Mesodermal cell (in vitro differentiated cells): ENCODE measurements around the gene CHADL.
A peak's percentile ranks its signal among the peaks of the same experiment; 100 is the strongest.

Experiments
- H3K27ac ChIP-seq: 2 replicates; pipeline ENCODE4 v1.7.0; 2013; ENCODE audit warnings: mild to moderate bottlenecking, low read depth, low read length, moderate library complexity; ENCODE audit not compliant: severe bottlenecking
- H3K36me3 ChIP-seq: 2 replicates; pipeline ENCODE4 v1.7.1; 2013; ENCODE audit warnings: mild to moderate bottlenecking, low read length, moderate library complexity; ENCODE audit not compliant: control insufficient read depth, insufficient read depth
- H3K4me1 ChIP-seq: one replicate; pipeline ENCODE4 v1.7.1; 2013; ENCODE audit warnings: mild to moderate bottlenecking, low read length; ENCODE audit not compliant: insufficient read depth, control insufficient read depth, poor library complexity, severe bottlenecking
- H3K4me3 ChIP-seq: 2 replicates; pipeline ENCODE4 v1.7.0; 2013; ENCODE audit warnings: low read length, control low read depth, mild to moderate bottlenecking; ENCODE audit not compliant: insufficient read depth, poor library complexity, severe bottlenecking; ENCODE audit errors: extremely low read depth
- H3K9me3 ChIP-seq: 2 replicates; pipeline ENCODE4 v1.7.1; 2013; ENCODE audit warnings: mild to moderate bottlenecking, low read length, moderate library complexity; ENCODE audit not compliant: control insufficient read depth
- WGBS, 2 experiments: methylation state at CpG; one replicate each; pipeline ENCODE4 v1.1.5; 2013; ENCODE audit warnings: missing lambda C conversion rate in 2 of 2; ENCODE audit not compliant: insufficient coverage in 2 of 2; 5-methylcytosine and 5-hydroxymethylcytosine counted together

Gene CHADL

DNA sequence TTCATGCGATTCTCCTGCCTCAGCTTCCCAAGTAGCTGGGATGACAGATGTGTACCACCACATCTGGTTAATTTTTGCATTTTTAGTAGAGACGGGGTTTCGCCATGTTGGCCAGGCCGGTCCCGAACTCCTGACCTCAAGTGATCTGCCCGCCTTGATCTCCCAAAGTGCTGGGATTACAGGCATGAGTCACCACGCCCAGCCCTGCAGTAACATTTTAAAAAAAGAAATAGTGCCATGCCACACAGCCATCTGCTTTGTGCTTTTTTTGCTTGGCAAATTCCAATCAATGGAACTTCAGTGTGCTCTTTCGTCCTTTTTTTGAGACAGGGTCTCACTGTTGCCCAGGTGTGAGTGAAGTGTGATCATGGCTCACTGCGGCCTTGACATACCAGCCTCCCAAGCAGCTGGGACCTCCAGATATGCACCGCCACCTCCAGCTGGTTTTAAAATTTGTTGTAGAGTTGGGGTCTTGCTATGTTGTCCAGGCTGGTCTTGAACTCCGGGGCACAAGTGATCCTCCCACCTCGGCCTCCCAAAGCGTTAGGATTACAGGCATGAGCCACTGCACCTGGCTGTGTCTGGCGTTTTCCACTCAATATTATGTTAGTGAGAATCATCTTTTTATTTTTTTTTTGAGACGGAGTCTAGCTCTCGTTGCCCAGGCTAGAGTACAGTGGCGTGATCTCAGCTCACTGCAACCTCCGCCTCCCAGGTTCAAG, 1.8 kb upstream of the CHADL start:
- Histone ChIP-seq H3K9me3 (no peaks in the 10 kb centered on the region), H3K27ac (no peak overlapping the region), H3K36me3 (peaks cover 25% of the 10 kb centered on the region), H3K4me3 (no peak overlapping the region), H3K4me1 (peaks cover 4% of the 10 kb centered on the region)
- 89 to 91% methylated on average over 16 to 17 of the region's 18 CpGs for WGBS, 2 experiments

GRCh38 chr22:41241133-41241676, 474 bp upstream of the CHADL start:
- peaks cover 13% of the 10 kb centered on the region for H3K36me3 ChIP-seq
- no peaks in the 10 kb centered on the region for H3K9me3 ChIP-seq
- H3K4me3 ChIP-seq = no peak overlapping the region
- 90% methylated on average over 3 to 6 of the region's 7 CpGs for WGBS, 2 experiments
- H3K27ac ChIP-seq = no peak overlapping the region
- H3K4me1 ChIP-seq = peaks cover 4% of the 10 kb centered on the region

DNA sequence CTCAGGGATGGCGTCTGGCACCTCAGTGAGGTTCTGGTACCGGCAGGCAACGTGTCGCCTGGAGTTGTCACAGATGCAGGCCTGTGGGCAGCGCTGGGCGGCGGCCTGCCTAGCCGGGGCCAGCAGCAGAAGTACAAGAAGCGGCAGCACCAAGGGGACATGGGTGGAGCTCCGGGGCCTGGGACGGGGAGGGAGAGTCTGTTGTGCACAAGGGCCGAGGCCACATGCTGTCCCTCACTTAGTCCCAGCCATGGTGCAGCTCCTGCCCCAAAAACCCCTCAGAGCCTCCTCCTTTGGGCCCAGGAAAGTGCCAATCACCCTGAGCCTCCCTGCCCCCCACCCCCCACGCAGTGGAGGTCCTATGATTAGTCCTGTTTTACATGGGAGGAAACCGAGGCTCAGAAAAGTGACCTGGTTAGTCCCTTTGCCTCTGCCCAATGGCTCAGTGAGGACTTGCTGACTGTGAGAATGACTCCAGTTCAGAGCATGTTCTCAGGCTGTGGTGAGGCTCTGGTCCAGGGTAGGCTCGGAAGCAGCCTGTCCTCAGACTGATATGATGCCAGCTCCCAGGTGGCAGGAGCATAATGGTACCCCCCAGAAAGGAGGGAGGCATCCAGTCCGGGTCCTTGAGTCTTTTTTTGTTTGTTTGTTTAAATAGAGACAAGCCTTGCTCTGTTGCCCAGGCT, 1.1 kb downstream of the CHADL start:
- H3K27ac ChIP-seq = no peak overlapping the region
- WGBS, 2 experiments = 93 to 94% methylated on average over 14 to 16 of the region's 16 CpGs
- no peak overlapping the region for H3K4me3 ChIP-seq
- H3K9me3 ChIP-seq = no peaks in the 10 kb centered on the region
- H3K36me3 ChIP-seq = no peaks in the 10 kb centered on the region
- H3K4me1 ChIP-seq = peaks cover 4% of the 10 kb centered on the region

GRCh38 chr22:41238570-41239442, 1.9 kb downstream of the CHADL start:
- Histone ChIP-seq H3K27ac (no peak overlapping the region), H3K4me3 (no peak overlapping the region)
- 96 to 97% methylated on average over 22 to 31 of the region's 32 CpGs for WGBS, 2 experiments

GRCh38 chr22:41237707-41238569, 2.8 kb downstream of the CHADL start:
- H3K4me3 ChIP-seq = peak overlapping the region; percentile 26
- 35 to 51% methylated on average over 45 to 96 of the region's 97 CpGs for WGBS, 2 experiments

More at GRCh38 chr22:41238570-41239442, 1.9 kb downstream of the CHADL start:
- Histone ChIP-seq H3K9me3 (no peaks in the 10 kb centered on the region), H3K4me1 (peaks cover 4% of the 10 kb centered on the region), H3K36me3 (no peaks in the 10 kb centered on the region)

DNA sequence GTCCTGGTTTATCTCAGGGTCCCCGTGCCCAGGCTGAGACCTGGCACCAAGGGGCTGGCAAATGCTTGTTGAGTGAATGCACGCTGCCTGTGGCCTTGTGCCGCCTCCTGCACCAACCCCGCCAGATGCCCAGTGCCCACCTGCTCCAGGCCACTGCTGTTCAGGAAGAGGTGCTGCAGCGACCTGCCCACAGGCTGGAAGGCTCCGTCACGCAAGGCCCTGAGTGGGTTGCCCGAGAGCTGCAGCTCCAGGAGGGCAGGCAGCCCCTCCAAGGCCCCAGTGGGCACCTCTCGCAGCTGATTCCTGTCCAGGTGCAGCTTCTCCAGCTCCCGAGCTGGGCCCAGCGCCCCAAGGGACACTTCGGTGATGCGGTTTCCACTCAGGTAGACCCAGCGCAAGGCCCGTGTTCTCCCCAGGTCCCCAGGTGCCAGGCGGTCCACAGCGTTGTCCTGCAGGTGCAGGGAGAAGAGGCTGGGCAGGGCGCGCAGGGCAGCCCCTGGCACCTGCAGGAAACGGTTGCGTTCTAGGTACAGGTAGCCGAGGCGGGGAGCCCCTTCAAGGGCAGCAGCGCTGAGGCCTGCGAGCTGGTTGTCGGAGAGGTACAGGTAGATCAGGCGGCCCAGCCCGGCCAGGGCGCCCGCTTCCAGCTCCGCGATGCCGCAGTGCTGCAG, 3.6 kb downstream of the CHADL start:
- H3K4me3 ChIP-seq = peak overlapping the region; percentile 26
- H3K4me1 ChIP-seq = peaks cover 4% of the 10 kb centered on the region
- no peaks in the 10 kb centered on the region for H3K9me3 ChIP-seq
- H3K36me3 ChIP-seq = no peaks in the 10 kb centered on the region
- 65 to 68% methylated on average over 28 to 33 of the region's 33 CpGs for WGBS, 2 experiments
- H3K27ac ChIP-seq = no peak overlapping the region

More at GRCh38 chr22:41237707-41238569, 2.8 kb downstream of the CHADL start:
- Histone ChIP-seq H3K36me3 (no peaks in the 10 kb centered on the region), H3K9me3 (no peaks in the 10 kb centered on the region), H3K4me1 (peaks cover 4% of the 10 kb centered on the region), H3K27ac (no peak overlapping the region)

GRCh38 chr22:41234815-41235695, 5.7 kb downstream of the CHADL start:
- H3K36me3 ChIP-seq = peaks cover 5% of the 10 kb centered on the region
- no peak overlapping the region for H3K4me3 ChIP-seq
- 89 to 93% methylated on average over 15 to 17 of the region's 19 CpGs for WGBS, 2 experiments
- peaks cover 4% of the 10 kb centered on the region for H3K4me1 ChIP-seq
- H3K27ac ChIP-seq = no peak overlapping the region
- H3K9me3 ChIP-seq = no peaks in the 10 kb centered on the region

- WGBS, 2 experiments = 92 to 93% methylated on average over 6 to 7 of the region's 7 CpGs
- Histone ChIP-seq H3K9me3 (no peaks in the 10 kb centered on the region), H3K4me1 (no peaks in the 10 kb centered on the region), H3K36me3 (peaks cover 26% of the 10 kb centered on the region), H3K4me3 (no peak overlapping the region), H3K27ac (no peak overlapping the region)
Measured at GRCh38 chr22:41231369-41231768, 9.4 kb downstream of the CHADL start.

- H3K36me3 ChIP-seq = peaks cover 33% of the 10 kb centered on the region
- WGBS, 2 experiments = 93 to 96% methylated on average over 7 to 9 of the region's 9 CpGs
- no peaks in the 10 kb centered on the region for H3K9me3 ChIP-seq
- H3K4me1 ChIP-seq = no peaks in the 10 kb centered on the region
- H3K27ac ChIP-seq = no peak overlapping the region
- no peak overlapping the region for H3K4me3 ChIP-seq
Measured at GRCh38 chr22:41230401-41230785, 10.3 kb downstream of the CHADL start.
